22Rv1 (cell line): ENCODE measurements around the gene DENND1B.

ENCODE experiments used
- ZFX ChIP-seq: fragments of 450-650 bp; IDR thresholded peaks from 2 replicates; pipeline ENCODE4 v1.6.1; 2017; ENCODE audit warnings: antibody characterized with exemption, borderline replicate concordance
- TF ChIP-seq, protein P1 (sequence below): fragments of 450-650 bp; IDR thresholded peaks from 2 replicates; pipeline ENCODE4 v1.5.1; 2017; ENCODE audit warnings: mild to moderate bottlenecking

DNA sequence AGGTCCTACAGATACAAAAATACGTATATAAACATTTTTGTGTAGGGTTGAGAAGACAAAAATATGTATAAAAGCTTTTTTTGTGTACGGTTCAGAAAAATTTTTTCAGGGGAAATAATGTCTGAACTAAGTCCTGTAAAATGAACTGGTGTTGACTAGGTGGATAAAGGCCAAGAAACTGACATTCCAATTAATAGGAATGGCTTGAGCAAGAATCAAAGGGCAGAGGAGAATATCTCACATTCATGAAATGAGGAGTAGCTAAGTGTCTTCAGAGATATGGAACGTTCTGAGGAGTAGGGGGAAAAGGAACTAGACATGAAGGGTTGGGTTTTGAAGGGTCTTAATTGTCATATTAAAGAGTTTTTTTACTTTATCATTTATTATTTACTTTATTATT, 231.2 kb downstream of the DENND1B start:
- TF ChIP-seq, protein P1, sequence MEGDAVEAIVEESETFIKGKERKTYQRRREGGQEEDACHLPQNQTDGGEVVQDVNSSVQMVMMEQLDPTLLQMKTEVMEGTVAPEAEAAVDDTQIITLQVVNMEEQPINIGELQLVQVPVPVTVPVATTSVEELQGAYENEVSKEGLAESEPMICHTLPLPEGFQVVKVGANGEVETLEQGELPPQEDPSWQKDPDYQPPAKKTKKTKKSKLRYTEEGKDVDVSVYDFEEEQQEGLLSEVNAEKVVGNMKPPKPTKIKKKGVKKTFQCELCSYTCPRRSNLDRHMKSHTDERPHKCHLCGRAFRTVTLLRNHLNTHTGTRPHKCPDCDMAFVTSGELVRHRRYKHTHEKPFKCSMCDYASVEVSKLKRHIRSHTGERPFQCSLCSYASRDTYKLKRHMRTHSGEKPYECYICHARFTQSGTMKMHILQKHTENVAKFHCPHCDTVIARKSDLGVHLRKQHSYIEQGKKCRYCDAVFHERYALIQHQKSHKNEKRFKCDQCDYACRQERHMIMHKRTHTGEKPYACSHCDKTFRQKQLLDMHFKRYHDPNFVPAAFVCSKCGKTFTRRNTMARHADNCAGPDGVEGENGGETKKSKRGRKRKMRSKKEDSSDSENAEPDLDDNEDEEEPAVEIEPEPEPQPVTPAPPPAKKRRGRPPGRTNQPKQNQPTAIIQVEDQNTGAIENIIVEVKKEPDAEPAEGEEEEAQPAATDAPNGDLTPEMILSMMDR, result no peak
- TF ChIP-seq ZFX, result no peak
